HT1080 (cell line): ENCODE measurements around the gene LRG1. TPM values are rescaled to one million over a fixed set of nuclear protein-coding genes. Genes with fewer than 3 reads are reported as not detected.
A peak's percentile ranks its signal among the peaks of the same experiment; 100 is the strongest.
"Not testable (repeated sequence)": the region's sequence is repeated elsewhere in the genome, so short reads cannot be mapped to it uniquely, and the experiment has no call there.

ENCODE experiments used
- DNase-seq: peaks from one replicate; pipeline ENCODE4 v3.0.0-alpha.2; 2015; ENCODE audit warnings: low read depth
- total RNA-seq: library from RNA; depleted of rRNA; stranded (reverse); fragments of >200 nt; shearing (Covaris generic); gene quantifications from 2 replicates; pipeline ENCODE4 v1.2.3, GENCODE V29; 2014

Gene LRG1
- total RNA-seq, 1 experiment from 2014 or later: not detected

DNA sequence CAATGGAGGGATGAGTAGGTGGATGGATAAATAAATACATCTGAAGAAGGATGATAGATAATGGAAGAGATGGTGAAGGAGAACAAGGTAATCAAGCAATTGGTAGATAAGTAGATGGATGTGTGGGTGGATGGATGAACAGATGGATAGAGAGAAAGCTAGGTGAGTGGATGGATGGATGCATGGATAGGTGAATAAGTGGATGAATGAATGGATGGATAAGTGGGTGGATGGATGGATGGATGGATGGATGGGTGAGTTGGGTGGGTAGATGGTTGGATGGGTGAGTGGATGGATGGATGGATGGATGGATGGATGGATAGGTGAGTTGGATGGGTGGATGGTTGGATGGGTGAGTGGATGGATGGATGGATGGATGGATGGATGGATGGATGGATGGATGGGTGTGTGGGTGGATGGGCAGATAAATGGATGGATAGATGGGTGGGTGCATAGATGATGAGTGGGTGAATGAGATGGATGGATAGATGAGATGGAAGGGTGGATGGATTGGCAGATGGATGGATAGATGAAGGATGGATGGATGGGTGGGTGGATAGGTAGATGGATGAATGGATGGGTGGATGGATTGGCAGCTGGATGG, 13.4 kb upstream of the LRG1 start:
- DNase-seq: no peak

GRCh38 chr19:4552525-4552819, 12.6 kb upstream of the LRG1 start:
- no peak for DNase-seq

DNA sequence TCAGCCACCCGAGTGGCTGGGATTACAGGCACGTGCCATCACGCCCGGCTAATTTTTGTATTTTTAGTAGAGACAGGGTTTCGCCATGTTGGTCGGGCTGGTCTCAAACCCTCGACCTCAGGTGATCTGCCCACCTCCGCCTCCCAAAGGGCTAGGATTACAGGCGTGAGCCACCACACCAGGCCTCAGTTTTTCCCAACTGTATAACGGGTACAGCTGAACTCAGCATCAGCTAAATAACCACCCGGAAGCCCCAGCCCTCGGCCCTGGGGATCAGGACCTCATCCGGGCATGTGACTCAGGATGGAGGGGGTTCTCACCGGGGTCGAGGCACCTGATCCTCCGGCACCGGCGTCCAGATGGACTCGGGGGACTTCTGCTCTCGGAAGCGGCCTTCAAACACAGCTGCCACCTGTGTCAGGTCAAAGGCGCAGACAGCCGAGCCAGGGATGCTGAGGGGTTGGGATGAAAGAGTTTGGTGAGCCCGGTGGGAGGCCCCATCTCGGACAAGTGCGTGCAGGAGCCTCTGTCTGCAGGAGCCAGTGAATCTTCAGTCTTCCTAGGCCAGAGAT, 10.7 kb upstream of the LRG1 start:
- no peak for DNase-seq

DNA sequence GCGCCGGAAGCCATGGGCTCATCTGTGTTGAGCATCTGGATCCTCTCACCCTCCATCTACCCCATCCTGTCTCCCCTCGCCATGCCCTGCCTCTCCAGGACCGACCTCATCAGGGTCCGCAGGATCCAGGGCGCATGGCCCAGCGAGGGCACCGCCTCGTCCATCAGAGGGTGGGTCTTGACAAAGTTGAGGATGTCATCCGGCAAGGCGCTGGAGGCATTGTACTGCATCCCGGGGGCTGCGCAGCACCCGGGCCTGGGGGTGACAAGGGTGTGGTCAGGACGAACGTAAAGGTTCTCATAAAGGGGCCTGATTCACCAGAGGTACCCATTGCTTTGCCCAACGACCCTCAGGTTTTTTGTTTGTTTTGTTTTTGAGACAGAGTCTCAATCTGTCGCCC, 10.2 kb upstream of the LRG1 start:
- DNase-seq: no peak

DNA sequence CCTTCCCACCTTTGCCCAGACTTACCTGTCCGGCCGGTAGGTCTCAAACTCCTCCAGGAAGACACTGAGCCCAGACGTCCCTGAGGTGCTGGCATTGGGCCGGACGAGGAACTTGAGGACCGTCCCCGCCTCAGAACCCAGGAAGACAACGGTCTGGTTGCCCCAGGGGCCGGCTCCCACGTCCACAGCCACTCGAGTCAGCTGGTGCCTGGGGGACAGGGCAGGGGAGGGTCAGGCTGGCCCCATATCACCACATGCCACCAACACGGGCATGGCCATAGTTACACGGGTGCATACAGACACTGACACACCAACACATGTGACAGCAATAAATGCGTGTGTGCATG, 8.4 kb upstream of the LRG1 start:
- no peak for DNase-seq

DNA sequence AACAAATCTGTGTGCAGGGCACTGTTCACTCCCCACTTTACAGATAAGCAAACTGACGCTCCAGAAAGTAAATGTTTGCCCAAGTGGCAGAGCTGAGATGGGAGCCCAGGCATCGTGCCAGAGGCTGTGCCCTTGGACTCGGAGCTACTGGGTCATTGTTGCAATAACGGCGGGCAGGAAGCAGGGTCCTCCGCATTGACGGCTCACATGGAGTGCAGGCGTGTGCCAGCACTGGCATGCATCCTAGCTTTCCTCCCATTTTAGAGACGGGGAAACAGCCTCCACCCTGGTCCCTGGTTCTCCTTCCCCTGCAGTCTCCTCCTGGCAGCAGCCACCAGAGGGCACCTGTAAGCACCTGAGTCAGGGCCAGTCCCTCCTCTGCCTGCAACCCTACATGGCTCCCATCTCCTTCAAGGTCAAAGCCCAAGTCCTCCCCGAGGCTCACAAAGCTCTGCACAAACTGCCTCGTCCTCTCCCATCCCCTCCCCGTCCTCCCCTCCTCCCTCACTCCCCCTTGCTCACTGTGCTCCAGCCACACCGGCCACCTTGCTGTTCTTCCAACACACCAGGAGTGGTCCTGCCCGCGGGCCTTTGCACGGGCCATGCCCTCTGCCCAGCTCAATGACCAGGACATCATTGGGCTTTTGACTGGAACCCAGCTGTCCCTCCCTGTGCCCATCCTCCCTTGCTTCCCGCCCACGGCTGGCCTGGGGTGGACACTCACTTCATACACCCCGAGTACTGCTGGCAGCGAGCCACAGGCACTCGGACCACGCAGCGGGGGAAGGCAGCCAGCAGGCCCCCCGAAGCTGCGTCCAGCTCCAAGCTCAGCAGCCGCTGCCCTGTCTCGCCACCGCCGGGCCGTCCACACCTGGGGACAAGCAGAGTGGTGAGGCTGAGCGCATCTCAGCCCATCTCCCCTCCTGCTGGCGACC, 7.7 kb upstream of the LRG1 start:
- peak; percentile 7 for DNase-seq

- DNase-seq: no peak
Observed at GRCh38 chr19:4543842-4544647, 4.2 kb upstream of the LRG1 start.

- no peak for DNase-seq
Observed at GRCh38 chr19:4542896-4543841, 3.3 kb upstream of the LRG1 start.

GRCh38 chr19:4541806-4542145, 1.9 kb upstream of the LRG1 start:
- not testable (repeated sequence) for DNase-seq

DNA sequence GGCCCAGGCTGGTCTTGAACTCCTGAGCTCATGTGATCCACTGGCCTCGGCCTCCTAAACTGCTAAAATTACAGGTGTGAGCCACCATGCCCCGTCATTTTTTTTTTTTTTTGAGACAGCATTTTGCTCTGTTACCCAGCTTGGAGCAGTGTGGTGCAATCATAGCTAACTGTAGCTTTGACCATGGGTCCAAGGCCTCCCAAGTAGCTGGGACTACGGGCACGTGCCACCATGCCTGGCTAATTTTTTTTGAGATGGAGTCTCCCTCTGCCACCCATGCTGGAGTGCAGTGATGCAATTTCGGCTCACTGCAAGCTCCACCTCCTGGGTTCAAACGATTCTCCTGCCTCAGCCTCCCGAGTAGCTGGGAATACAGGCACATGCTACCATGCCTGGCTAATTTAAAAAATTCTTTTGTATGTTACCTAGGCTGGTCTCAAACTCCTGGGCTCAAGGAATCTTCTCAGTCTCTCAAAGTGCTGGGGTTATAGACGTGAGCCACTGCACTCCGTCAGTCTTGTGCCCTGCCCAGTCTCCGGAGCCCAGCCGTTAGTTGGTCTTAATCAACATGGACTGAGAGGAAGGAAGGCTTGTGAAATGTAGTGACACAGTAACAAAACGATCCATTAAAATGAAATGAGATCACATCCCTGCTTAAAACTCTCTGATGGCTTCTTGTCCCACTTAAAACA, 1.4 kb upstream of the LRG1 start:
- no peak for DNase-seq

DNA sequence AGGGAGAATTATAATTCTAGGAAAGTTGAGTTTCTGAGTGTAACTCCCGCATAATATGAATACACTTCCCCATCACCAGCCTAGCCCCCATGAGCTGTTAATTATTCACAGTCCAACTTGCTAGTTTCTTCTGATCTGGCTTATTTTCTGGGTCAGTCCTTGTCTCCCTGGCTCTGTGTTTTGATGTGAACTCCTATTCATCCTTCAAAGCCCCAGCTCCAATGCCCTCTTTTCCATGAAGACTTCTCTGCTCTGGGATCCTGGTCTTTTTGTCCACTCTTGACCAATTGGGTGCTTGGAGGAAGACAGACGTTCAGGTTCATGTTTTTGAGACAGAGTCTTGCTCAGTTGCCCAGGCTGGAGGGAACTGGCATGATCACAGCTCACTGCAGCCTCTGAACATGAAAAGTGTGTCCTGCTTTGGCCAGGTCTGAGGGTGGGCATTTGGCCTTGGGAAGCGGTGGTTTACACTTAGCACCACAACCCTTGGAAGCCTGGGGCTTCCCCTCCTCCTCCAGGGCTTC, 605 bp downstream of the LRG1 start:
- DNase-seq: no peak

DNA sequence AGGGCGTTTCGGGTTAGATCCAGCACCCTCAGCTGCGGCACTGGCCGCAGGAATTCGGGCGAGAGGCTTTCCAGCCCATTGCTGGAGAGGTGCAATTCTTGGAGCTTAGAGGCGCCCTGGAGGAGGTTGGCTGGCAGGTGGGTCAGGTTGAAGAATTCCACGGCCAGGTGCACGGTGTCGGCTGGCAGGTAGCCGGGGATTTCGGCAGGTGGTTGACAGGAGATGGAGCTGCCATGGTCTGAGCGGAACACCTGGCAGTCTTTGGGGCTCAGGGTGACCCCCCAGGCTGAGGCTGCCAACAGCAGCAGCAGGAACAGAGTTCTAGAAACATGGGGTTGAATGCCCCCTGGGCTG, 1.3 kb downstream of the LRG1 start:
- no peak for DNase-seq

- no peak for DNase-seq
Observed at GRCh38 chr19:4537953-4538600, 1.8 kb downstream of the LRG1 start.

DNA sequence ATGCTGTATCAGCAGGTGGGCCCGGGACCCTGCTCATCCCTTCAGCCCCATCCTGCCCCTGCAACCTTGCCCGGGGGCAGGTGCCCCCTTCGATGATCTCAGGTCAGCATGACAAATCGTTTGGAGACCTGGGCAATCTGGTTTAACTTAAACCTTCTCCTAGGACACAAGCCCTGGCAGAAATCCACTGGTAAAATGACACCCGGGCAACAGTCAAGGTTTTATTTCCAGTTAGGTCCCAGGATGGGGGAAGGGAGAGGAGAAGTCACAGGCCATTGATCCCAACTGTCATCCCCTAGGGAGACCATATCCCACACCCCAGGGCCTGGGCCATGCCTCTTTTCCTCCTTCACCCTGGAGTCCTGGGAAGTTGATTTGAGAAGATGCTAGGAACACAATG, 3.0 kb downstream of the LRG1 start:
- DNase-seq: no peak

DNA sequence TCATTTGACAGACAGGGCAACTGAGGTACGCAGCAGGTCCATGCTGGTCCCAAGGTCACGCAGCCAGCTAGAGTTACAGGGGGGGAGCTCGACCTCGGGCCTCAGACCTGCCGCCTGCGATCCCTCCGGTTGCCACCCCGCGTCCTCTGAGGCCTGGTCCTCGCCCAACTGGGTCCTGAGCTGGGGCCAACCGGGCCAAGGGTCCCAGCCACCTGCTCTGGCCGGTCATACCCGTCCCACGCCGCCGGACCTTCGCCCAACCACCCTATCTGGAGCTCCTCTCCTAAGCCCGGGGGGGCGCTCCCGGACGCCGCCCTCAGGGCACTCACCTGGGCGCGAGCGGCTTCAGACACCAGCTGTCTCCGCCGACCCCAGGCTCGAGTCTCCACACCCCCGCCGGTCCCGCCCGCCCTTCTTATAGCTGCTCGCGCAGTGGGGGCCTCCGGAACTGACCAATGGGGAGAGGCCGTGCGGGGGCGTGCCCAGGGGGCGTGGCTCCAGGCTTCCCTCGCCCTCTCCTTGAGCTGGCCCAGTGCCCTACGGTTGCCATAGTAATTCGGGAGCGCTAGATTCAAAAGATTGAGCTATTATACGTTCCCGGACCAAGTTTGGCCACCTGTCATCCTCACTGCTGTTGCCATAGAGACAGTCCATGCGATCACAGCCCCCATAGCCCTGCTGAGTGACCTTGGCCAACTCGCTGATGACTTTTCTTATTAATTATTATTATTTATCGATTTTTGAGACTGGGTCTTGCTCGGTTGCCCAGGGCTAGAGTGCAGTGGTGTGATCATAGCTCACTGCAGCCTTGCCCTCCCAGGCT, 4.8 kb downstream of the LRG1 start, which contains the start of gene PLIN5:
Gene PLIN5, minus strand, starts transcription at position 389 of the 823 bp plus-strand sequence. CDS start 1,150 bp downstream, outside the sequence.
- peak; percentile 30 for DNase-seq

DNA sequence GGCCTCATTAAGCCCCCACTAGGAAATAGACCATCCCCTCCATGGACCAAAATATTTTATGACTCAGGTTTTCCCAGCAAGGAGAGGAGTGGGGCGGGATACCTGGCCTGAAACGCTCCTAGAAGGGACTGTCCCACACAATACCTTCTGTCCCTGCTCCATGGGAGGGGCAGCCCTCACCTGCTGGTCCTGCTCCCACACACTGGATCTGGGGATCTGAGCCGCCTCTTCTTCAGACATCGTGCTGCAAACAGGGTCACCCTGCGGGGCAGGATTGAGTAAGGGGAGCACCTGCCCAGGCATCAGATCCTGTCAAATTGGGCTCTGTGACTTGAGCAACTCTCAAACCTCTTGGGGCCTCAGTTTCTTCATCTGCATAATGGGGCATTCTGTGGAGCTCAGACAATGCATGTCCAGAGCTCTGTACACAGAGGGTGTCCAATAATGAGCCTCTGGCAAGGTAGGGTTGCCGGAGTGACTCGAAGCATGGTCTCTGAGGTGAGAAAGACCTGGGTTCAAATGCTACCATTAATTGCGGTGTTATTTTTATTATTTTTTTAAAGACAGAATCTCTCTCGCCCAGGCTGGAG, 5.9 kb downstream of the LRG1 start:
- no peak for DNase-seq

DNA sequence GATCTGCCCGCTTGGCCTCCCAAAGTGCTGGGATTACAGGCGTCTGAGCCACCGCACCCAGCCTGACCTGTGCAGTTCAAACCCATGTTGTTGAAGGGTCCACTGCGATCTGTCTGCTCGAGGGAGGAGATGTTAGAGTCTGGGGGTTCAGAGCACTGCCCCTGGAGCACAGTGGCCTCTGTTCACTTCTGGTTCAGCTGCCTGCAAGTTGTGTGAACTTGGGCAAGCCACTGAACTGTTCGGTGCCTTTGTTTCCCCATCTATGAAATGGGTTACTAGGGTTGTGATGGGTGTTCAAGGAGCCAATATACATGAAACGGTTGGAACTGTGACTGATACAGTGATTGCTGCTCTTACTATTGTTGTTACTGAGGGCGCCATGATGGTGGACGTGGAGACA, 6.5 kb downstream of the LRG1 start:
- DNase-seq: no peak

- DNase-seq: no peak
Observed at GRCh38 chr19:4531562-4532165, 8.2 kb downstream of the LRG1 start.
